HEK293 (cell line): Measurements from ENCODE around the gene WSB2.

Source experiments
- CTCF ChIA-PET: fragments of 350-600 bp; formaldehyde crosslinking; extraction: SDS; loops from one replicate; lab custom pipeline; 2021; ENCODE audit warnings: antibody characterized with exemption; lab: Yijun Ruan, JAX
- POLR2A ChIA-PET: fragments of 300-600 bp; formaldehyde crosslinking; extraction: SDS; loops from one replicate; lab custom pipeline; 2020; ENCODE audit warnings: antibody characterized with exemption, inconsistent platforms; lab: Yijun Ruan, JAX
- H3K27ac ChIP-seq: fragments of 200-500 bp; sonication (Bioruptor generic); 2 replicates; pipeline ENCODE4 v1.5.1; 2014; ENCODE audit warnings: low read depth, low read length, control low read depth, inconsistent platforms; ENCODE audit errors: extremely low read depth
- H3K36me3 ChIP-seq, 2 experiments: fragments of 200-500 bp in 1 of 2; sonication (Bioruptor generic) in 1 of 2; 1 replicate in 1 of 2; 2 replicates in 1 of 2; pipeline ENCODE4 v1.5.1; 2014 to 2017; ENCODE audit warnings: inconsistent platforms in 2 of 2, low read length in 2 of 2; ENCODE audit not compliant: control insufficient read depth in 2 of 2, insufficient read depth in 1 of 2
- H3K4me1 ChIP-seq: fragments of 200-500 bp; sonication (Bioruptor generic); 2 replicates; pipeline ENCODE4 v1.5.1; 2014; ENCODE audit warnings: mild to moderate bottlenecking, low read length, inconsistent platforms; ENCODE audit not compliant: control insufficient read depth, insufficient read depth
- H3K4me3 ChIP-seq: 2 replicates; pipeline ENCODE4 v1.5.1; 2011; ENCODE audit warnings: low read depth, mild to moderate bottlenecking, control low read depth, low read length, moderate library complexity
- H3K9me3 ChIP-seq: fragments of 200-500 bp; sonication (Bioruptor generic); 2 replicates; pipeline ENCODE4 v1.5.1; 2014; ENCODE audit warnings: low read depth, low read length, inconsistent platforms; ENCODE audit not compliant: control insufficient read depth, insufficient read depth
- GLI4 ChIP-seq: fragments of 450-650 bp; formaldehyde crosslinking; IDR thresholded peaks from 2 replicates; pipeline ENCODE4 v1.5.1; 2016; ENCODE audit warnings: missing biosample characterization, missing genetic modification characterization
- KLF1 ChIP-seq: fragments of 450-650 bp; formaldehyde crosslinking; IDR thresholded peaks from 2 replicates; pipeline ENCODE4 v1.5.1; 2016; ENCODE audit warnings: missing biosample characterization, missing genetic modification characterization
- KLF8 ChIP-seq: fragments of 450-650 bp; formaldehyde crosslinking; IDR thresholded peaks from 2 replicates; pipeline ENCODE4 v1.5.1; 2016; ENCODE audit warnings: missing biosample characterization, missing genetic modification characterization
- SCRT2 ChIP-seq: fragments of 450-650 bp; formaldehyde crosslinking; IDR thresholded peaks from 2 replicates; pipeline ENCODE4 v1.5.1; 2016; ENCODE audit warnings: missing biosample characterization, missing genetic modification characterization
- ZBTB17 ChIP-seq: fragments of 450-650 bp; formaldehyde crosslinking; IDR thresholded peaks from 2 replicates; pipeline ENCODE4 v1.5.1; 2016; ENCODE audit warnings: missing biosample characterization, missing genetic modification characterization
- ZBTB7A ChIP-seq: fragments of 450-650 bp; formaldehyde crosslinking; IDR thresholded peaks from 2 replicates; pipeline ENCODE4 v1.5.1; 2016; ENCODE audit warnings: low read depth, missing biosample characterization, missing genetic modification characterization
- ZNF112 ChIP-seq: fragments of 450-650 bp; formaldehyde crosslinking; IDR thresholded peaks from 2 replicates; pipeline ENCODE4 v1.5.0; 2017; ENCODE audit warnings: missing biosample characterization, missing genetic modification characterization
- ZNF16 ChIP-seq: fragments of 450-650 bp; formaldehyde crosslinking; IDR thresholded peaks from 2 replicates; pipeline ENCODE4 v1.5.1; 2016; ENCODE audit warnings: low read depth, missing biosample characterization, missing genetic modification characterization
- ZNF169 ChIP-seq: fragments of 450-650 bp; formaldehyde crosslinking; IDR thresholded peaks from 2 replicates; pipeline ENCODE4 v1.5.1; 2016; ENCODE audit warnings: missing biosample characterization, missing genetic modification characterization
- ZNF174 ChIP-seq: fragments of 450-650 bp; formaldehyde crosslinking; IDR thresholded peaks from 2 replicates; pipeline ENCODE4 v1.5.0; 2017; ENCODE audit warnings: missing biosample characterization, mild to moderate bottlenecking, missing genetic modification characterization
- ZNF214 ChIP-seq: fragments of 450-650 bp; formaldehyde crosslinking; IDR thresholded peaks from 2 replicates; pipeline ENCODE4 v1.5.1; 2017; ENCODE audit warnings: missing biosample characterization, mild to moderate bottlenecking, missing genetic modification characterization, borderline replicate concordance
- ZNF24 ChIP-seq: fragments of 450-650 bp; formaldehyde crosslinking; IDR thresholded peaks from 2 replicates; pipeline ENCODE4 v1.5.1; 2016; ENCODE audit warnings: missing biosample characterization, missing genetic modification characterization
- ZNF266 ChIP-seq: fragments of 450-650 bp; formaldehyde crosslinking; IDR thresholded peaks from 2 replicates; pipeline ENCODE4 v1.5.1; 2016; ENCODE audit warnings: missing biosample characterization, missing genetic modification characterization, low read depth
- ZNF311 ChIP-seq: fragments of 450-650 bp; formaldehyde crosslinking; IDR thresholded peaks from 2 replicates; pipeline ENCODE4 v1.5.1; 2017; ENCODE audit warnings: missing biosample characterization, missing genetic modification characterization, borderline replicate concordance
- ZNF423 ChIP-seq: fragments of 450-650 bp; formaldehyde crosslinking; IDR thresholded peaks from 2 replicates; pipeline ENCODE4 v1.5.1; 2016; ENCODE audit warnings: missing biosample characterization, missing genetic modification characterization
- ZNF530 ChIP-seq: fragments of 450-650 bp; formaldehyde crosslinking; IDR thresholded peaks from 2 replicates; pipeline ENCODE4 v1.5.1; 2016; ENCODE audit warnings: low read depth, missing biosample characterization, missing genetic modification characterization
- ZNF585B ChIP-seq: fragments of 450-650 bp; formaldehyde crosslinking; IDR thresholded peaks from 2 replicates; pipeline ENCODE4 v1.5.1; 2016; ENCODE audit warnings: missing biosample characterization, missing genetic modification characterization
- ZNF596 ChIP-seq: fragments of 450-650 bp; IDR thresholded peaks from 2 replicates; pipeline ENCODE4 v1.5.0; 2018; ENCODE audit warnings: missing biosample characterization, mild to moderate bottlenecking, missing genetic modification characterization, moderate library complexity
- ZNF624 ChIP-seq: fragments of 450-650 bp; formaldehyde crosslinking; IDR thresholded peaks from 2 replicates; pipeline ENCODE4 v1.5.1; 2017; ENCODE audit warnings: missing biosample characterization, missing genetic modification characterization
- TF ChIP-seq, protein P1 (sequence below): fragments of 450-650 bp; formaldehyde crosslinking; IDR thresholded peaks from 2 replicates; pipeline ENCODE4 v1.5.1; 2016; ENCODE audit warnings: missing biosample characterization, missing genetic modification characterization
- TF ChIP-seq, protein P2 (sequence below): fragments of 450-650 bp; formaldehyde crosslinking; optimal IDR thresholded peaks from 2 replicates; pipeline ENCODE3; 2016; ENCODE audit warnings: missing biosample characterization, mild to moderate bottlenecking, missing genetic modification characterization
- TF ChIP-seq, protein P3 (sequence below): fragments of 450-650 bp; formaldehyde crosslinking; IDR thresholded peaks from 2 replicates; pipeline ENCODE4 v1.5.1; 2016; ENCODE audit warnings: missing biosample characterization, missing genetic modification characterization
- TF ChIP-seq, protein P4 (sequence below): fragments of 450-650 bp; formaldehyde crosslinking; IDR thresholded peaks from 2 replicates; pipeline ENCODE4 v1.5.1; 2016; ENCODE audit warnings: missing biosample characterization, missing genetic modification characterization
- TF ChIP-seq, protein P5 (sequence below): fragments of 450-650 bp; formaldehyde crosslinking; IDR thresholded peaks from 2 replicates; pipeline ENCODE4 v1.5.1; 2016; ENCODE audit warnings: missing biosample characterization, missing genetic modification characterization
- TF ChIP-seq, protein P6 (sequence below): fragments of 450-650 bp; formaldehyde crosslinking; IDR thresholded peaks from 2 replicates; pipeline ENCODE4 v1.5.1; 2016; ENCODE audit warnings: missing biosample characterization, missing genetic modification characterization, borderline replicate concordance

WSB2 gene

DNA sequence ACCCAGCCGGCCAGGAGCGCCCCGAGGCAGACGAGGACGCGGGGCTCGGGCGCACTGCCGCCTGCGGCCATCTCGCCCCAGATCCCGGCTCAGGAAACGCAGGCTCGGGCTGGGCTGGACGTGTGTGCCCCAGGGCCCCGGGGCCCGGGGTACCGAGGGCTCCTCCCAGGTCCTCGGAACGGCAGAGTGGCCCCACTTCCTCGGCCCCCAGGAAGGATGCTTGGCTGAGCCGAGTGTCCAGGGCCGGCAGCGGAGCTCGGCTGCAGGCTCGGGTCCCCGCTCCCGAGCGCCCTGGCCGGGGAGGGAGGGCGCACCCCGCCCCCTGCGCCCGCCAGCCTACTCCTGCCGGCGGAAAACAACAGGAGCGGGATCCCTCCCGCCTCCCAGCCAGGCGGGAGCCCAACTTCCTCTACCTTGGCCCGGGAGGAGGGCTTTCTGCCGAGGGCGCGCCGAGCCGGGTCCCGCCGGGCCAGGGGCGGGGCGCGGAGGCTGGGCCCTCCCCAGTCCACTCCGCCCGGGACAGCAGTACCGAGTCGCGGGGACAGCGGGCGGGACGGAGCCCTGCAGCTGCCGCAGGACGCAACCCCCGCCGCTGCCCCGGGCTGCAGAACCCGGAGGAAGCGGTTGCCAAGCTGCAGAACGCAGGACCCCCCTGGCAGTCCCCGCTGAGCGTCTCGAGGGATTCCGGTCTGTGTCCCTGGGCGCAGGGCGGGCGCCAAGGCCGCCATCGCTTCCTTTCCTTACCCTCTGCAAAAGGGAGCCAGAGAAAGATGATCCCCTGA lies 42.8 kb upstream of the WSB2 start, which contains the start of gene VSIG10:
TSS of gene VSIG10 (minus strand) at position 411 of the 782 bp plus-strand sequence. CDS start at position 71, 340 bp downstream.
- Histone ChIP-seq H3K9me3 (no peaks in the 10 kb centered on the region), H3K4me3 (peak within 1 kb of the TSS; percentile 81), H3K4me1 (peaks cover 5% of the 10 kb centered on the region), H3K36me3 (no peaks in the 10 kb centered on the region), H3K27ac (peak within 1 kb of the TSS; percentile 85)
- POLR2A ChIA-PET: interaction anchor here (0.6 to 2.1 kb wide), 3 partner anchors 32 to 146 kb away, joined by 4 to 11 read pairs (median 5); partner anchors contain the start of gene PEBP1
- CTCF ChIA-PET: interaction anchor here (0.6 to 1.2 kb wide), 3 partner anchors 10 to 45 kb away, joined by 3 to 4 read pairs (median 4); no protein-coding TSS in a partner anchor
- peak; percentile 72; the same call in 1 of the 2 replicates for TF ChIP-seq KLF8 (tag by site-specific recombination)
- no peak for TF ChIP-seq ZNF266 (tag by site-specific recombination)
- TF ChIP-seq ZNF530 (tag by site-specific recombination): no peak
- TF ChIP-seq ZNF596 (tag by site-specific recombination): 0 out of 2 replicates have a peak, but pooled peaks have one; percentile 2
- peak; percentile 45; the same call in 1 of the 2 replicates for TF ChIP-seq KLF1 (tag by site-specific recombination)
- TF ChIP-seq, protein P1, sequence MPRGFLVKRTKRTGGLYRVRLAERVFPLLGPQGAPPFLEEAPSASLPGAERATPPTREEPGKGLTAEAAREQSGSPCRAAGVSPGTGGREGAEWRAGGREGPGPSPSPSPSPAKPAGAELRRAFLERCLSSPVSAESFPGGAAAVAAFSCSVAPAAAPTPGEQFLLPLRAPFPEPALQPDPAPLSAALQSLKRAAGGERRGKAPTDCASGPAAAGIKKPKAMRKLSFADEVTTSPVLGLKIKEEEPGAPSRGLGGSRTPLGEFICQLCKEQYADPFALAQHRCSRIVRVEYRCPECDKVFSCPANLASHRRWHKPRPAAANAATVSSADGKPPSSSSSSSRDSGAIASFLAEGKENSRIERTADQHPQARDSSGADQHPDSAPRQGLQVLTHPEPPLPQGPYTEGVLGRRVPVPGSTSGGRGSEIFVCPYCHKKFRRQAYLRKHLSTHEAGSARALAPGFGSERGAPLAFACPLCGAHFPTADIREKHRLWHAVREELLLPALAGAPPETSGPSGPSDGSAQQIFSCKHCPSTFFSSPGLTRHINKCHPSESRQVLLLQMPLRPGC (tag by site-specific recombination): no peak
- no peak; the same call in 1 of the 2 replicates for TF ChIP-seq ZNF585B
- TF ChIP-seq ZNF174 (tag by site-specific recombination): no peak
- TF ChIP-seq, protein P2, sequence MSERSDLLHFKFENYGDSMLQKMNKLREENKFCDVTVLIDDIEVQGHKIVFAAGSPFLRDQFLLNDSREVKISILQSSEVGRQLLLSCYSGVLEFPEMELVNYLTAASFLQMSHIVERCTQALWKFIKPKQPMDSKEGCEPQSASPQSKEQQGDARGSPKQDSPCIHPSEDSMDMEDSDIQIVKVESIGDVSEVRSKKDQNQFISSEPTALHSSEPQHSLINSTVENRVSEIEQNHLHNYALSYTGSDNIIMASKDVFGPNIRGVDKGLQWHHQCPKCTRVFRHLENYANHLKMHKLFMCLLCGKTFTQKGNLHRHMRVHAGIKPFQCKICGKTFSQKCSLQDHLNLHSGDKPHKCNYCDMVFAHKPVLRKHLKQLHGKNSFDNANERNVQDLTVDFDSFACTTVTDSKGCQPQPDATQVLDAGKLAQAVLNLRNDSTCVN (tag by site-specific recombination): peak; percentile 92
- TF ChIP-seq ZNF423: peak; percentile 91
- no peak for TF ChIP-seq SCRT2 (tag by site-specific recombination)
- TF ChIP-seq, protein P3, sequence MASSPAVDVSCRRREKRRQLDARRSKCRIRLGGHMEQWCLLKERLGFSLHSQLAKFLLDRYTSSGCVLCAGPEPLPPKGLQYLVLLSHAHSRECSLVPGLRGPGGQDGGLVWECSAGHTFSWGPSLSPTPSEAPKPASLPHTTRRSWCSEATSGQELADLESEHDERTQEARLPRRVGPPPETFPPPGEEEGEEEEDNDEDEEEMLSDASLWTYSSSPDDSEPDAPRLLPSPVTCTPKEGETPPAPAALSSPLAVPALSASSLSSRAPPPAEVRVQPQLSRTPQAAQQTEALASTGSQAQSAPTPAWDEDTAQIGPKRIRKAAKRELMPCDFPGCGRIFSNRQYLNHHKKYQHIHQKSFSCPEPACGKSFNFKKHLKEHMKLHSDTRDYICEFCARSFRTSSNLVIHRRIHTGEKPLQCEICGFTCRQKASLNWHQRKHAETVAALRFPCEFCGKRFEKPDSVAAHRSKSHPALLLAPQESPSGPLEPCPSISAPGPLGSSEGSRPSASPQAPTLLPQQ (tag by site-specific recombination): peak; percentile 77
- TF ChIP-seq ZNF16 (tag by site-specific recombination): no peak
- no peak; the same call in 1 of the 2 replicates for TF ChIP-seq ZBTB7A (tag by site-specific recombination)
- TF ChIP-seq GLI4 (tag by site-specific recombination): no peak
- no peak for TF ChIP-seq ZNF214 (tag by site-specific recombination)
- TF ChIP-seq, protein P4, sequence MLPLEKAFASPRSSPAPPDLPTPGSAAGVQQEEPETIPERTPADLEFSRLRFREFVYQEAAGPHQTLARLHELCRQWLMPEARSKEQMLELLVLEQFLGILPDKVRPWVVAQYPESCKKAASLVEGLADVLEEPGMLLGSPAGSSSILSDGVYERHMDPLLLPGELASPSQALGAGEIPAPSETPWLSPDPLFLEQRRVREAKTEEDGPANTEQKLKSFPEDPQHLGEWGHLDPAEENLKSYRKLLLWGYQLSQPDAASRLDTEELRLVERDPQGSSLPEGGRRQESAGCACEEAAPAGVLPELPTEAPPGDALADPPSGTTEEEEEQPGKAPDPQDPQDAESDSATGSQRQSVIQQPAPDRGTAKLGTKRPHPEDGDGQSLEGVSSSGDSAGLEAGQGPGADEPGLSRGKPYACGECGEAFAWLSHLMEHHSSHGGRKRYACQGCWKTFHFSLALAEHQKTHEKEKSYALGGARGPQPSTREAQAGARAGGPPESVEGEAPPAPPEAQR (tag by site-specific recombination): no peak
- no peak for TF ChIP-seq ZNF311 (tag by site-specific recombination)
- TF ChIP-seq, protein P5, sequence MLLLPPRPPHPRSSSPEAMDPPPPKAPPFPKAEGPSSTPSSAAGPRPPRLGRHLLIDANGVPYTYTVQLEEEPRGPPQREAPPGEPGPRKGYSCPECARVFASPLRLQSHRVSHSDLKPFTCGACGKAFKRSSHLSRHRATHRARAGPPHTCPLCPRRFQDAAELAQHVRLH (tag by site-specific recombination): no peak
- TF ChIP-seq, protein P6, sequence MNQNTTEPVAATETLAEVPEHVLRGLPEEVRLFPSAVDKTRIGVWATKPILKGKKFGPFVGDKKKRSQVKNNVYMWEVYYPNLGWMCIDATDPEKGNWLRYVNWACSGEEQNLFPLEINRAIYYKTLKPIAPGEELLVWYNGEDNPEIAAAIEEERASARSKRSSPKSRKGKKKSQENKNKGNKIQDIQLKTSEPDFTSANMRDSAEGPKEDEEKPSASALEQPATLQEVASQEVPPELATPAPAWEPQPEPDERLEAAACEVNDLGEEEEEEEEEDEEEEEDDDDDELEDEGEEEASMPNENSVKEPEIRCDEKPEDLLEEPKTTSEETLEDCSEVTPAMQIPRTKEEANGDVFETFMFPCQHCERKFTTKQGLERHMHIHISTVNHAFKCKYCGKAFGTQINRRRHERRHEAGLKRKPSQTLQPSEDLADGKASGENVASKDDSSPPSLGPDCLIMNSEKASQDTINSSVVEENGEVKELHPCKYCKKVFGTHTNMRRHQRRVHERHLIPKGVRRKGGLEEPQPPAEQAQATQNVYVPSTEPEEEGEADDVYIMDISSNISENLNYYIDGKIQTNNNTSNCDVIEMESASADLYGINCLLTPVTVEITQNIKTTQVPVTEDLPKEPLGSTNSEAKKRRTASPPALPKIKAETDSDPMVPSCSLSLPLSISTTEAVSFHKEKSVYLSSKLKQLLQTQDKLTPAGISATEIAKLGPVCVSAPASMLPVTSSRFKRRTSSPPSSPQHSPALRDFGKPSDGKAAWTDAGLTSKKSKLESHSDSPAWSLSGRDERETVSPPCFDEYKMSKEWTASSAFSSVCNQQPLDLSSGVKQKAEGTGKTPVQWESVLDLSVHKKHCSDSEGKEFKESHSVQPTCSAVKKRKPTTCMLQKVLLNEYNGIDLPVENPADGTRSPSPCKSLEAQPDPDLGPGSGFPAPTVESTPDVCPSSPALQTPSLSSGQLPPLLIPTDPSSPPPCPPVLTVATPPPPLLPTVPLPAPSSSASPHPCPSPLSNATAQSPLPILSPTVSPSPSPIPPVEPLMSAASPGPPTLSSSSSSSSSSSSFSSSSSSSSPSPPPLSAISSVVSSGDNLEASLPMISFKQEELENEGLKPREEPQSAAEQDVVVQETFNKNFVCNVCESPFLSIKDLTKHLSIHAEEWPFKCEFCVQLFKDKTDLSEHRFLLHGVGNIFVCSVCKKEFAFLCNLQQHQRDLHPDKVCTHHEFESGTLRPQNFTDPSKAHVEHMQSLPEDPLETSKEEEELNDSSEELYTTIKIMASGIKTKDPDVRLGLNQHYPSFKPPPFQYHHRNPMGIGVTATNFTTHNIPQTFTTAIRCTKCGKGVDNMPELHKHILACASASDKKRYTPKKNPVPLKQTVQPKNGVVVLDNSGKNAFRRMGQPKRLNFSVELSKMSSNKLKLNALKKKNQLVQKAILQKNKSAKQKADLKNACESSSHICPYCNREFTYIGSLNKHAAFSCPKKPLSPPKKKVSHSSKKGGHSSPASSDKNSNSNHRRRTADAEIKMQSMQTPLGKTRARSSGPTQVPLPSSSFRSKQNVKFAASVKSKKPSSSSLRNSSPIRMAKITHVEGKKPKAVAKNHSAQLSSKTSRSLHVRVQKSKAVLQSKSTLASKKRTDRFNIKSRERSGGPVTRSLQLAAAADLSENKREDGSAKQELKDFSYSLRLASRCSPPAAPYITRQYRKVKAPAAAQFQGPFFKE: no peak
- TF ChIP-seq ZBTB17: peak; percentile 83
- no peak for TF ChIP-seq ZNF624 (tag by site-specific recombination)
- no peak for TF ChIP-seq ZNF112 (tag by site-specific recombination)
- no peak for TF ChIP-seq ZNF169 (tag by site-specific recombination)
- no peak for TF ChIP-seq ZNF24 (tag by site-specific recombination)
